HG03103 (cell line): Measurements from ENCODE around the gene TNIK.
"Not testable (repeated sequence)": the region's sequence is repeated elsewhere in the genome, so short reads cannot be mapped to it uniquely, and the experiment has no call there.

Source experiments
- ATAC-seq: cut with Tn5 transposase; IDR thresholded peaks from one replicate; pipeline ENCODE4 v1.9.1; 2021; ENCODE audit warnings: low read depth; ENCODE audit not compliant: unreplicated experiment

Gene TNIK

DNA sequence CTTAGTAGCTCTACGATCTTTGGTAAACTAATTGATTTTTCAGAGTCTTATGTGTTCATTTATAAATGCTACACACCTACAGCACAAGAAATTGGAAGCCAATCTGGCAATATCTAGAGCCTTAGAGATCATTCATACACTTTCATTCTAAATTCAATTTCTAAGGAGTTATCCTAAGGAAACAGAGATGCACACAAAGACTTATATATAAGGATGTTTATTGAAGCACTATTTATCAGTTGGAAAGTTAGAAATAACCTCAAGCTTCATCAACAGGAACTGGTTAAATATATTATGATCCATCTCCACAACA is 12.7 kb downstream of the TNIK start:
- ATAC-seq, result not testable (repeated sequence)

DNA sequence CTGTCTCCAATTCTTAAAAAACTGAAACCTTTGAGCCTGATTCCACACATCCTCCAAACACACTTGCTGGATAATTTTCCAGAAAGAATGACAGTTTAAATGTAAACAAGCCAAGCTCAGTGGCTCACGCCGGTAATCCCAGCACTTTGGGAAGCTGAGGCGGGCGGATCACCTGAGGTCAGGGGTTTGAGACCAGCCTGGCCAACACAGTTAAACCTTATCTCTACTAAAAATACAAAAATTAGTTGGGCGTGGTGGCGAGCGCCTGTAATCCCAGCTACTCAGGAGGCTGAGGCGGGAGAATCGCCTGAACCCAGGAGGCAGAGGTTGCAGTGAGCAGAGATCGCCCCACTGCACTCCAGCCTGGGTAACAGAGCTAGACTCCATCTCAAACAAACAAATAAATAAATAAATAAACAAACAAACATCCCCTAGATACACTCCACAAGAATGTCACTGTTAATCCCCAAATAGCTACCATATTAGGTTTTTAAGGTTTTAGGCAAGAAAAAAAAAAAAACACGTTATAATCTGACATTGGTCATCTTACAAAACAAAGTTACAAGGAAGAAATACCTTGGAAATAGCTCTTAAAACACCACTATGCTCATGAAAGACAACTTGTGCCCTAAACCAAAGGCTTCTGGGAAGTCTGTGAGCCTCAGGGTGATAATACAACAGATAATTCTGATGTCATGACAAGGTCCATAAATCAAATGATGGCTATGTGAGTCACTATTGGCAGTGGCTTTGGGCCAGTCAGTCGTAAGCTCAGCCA is 13.2 kb downstream of the TNIK start:
- no peak for ATAC-seq

DNA sequence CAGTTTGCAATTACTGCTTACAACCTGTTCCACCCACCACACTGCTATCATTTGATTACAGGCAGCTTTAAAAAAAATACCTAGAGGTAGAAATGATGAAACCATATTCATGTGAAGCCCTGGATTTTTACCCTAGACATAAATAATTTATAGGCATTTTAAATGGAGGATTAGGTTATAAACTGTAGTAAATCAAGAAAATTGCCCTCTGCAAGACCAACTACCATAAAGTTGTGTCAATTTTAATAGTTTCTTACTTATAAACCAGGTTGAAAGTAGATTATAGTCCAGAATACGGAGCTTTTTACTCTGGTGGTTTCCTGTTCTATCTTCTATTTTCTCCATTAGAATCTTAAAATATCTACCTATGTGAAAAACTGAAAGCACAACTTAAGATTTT is 13.9 kb downstream of the TNIK start:
- ATAC-seq, result no peak

DNA sequence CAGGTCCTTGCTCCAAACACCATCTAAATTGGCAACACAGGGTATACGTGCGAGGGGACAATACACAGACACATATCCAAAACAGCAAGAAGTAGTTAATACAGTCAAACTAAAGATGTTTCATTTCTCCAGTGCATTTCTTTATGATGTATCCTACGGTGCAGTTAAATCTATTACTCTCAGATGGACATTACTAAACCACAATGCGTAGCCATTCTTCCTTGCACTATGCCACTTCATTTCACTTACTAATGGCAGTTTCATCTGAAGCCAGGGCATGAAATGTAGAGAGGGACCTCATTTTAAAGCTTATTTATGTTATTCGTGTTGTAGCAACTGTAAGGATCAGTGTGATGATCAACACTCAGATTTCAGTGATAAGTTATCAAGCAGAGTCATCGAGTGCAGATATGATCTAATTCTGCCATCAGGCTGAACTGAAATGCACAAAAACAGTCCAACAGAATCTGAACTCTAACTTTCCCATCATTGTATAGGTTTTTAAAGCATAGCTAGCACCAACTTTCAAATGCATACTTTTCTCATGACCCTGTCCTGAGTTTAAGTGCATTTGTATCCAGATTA is 14.5 kb downstream of the TNIK start:
- ATAC-seq, result no peak

DNA sequence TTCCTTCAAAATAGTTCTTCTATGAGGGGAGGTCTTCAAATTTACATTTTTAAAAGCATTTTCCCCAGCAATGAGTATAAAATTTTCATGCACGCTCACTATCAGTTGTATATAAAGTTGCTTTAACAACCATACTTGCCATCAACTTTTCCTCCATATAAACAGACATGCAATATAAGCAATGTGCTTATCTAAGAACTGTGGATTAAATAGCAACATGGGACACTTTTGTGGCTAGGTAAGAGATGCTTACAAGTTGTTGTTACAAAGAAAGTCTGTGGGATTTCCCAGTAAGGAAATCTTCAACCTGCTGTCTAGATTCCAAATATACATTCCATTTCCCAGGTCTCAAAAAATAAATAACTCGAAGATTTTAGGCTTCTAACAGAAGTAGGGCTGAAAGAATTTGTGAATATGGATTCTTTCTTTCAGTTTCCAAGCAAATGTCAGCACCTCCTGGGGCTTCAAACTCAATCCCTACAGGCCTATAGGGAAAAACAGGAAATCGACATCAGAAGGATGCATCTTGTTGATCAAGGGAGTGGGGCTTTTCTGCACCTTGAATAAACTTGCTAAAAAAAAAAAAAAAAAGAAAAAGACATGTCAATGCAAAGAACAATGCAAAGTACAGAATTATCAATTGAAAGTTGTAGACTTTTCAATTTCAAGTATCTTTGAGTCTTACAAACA is 16.1 kb downstream of the TNIK start:
- no peak for ATAC-seq

DNA sequence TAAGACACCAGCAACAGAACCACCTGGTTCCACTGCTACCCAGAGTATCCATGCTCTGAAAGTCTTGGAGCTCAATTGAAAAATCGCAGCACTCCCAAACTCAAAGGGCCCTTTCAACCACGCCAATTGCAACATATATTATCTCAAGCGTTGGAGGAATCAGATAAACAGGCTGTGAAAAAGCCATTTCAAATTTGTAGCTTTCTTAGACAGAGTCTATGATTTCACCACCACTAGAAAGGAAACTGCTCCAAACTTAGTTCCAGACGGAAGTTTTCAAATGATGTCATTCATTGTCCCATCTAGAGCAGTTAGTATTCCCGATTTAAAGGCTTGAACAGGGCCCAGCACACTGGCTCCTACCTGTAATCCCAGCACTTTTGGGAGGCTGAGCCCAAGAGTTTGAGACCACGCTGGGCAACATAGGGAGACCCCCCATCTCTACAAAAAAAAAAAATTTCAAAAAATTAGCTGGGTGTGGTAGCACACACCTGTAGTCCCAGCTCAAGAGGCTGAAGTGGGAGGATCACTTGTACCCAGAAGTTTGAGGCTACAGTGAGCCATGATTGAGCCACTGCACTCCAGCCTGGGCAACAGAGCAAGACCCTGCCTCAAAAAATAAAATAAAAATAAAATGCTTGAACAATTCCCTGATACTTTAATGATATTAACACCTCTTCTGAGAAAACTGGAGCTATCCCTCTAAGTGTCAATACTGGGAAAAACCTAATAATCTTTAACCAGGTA is 16.8 kb downstream of the TNIK start:
- ATAC-seq, result no peak

DNA sequence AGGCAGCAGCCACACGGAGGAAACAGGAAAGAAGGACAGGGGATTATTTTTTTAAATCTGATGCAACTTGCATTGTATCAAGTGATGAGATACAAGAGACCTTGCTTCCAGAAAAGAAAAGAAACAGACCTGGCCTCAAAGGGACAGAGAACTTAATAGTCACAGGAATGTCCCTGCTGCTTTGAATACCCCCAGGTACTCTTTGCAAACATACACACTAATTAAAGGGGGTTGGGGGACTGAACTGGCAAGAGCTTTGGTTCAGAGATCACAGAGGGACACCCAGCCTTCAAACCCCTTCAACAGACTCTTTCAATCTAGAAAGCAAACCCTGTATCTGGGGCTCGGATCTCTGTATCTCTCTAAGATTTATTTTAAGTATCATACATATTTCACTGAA is 18.0 kb downstream of the TNIK start:
- ATAC-seq, result no peak

DNA sequence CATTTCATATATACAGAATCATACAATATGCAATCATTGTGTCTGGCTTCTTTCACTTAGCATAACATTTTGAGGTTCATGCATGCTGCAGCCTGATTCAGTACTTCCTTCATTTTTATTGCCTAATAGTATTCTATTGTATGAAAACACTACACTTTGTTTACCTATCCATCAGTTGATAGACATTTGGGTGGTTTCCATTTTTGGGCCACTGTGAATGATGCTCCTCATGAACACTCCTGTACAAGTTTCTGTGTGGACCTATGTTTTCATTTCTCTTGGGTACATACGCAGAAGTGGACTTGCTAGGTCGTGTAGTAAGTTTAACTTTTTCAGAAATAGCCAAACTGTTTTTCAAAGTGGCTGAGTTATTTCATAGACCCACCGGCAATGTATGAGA is 18.8 kb downstream of the TNIK start:
- ATAC-seq, result no peak

DNA sequence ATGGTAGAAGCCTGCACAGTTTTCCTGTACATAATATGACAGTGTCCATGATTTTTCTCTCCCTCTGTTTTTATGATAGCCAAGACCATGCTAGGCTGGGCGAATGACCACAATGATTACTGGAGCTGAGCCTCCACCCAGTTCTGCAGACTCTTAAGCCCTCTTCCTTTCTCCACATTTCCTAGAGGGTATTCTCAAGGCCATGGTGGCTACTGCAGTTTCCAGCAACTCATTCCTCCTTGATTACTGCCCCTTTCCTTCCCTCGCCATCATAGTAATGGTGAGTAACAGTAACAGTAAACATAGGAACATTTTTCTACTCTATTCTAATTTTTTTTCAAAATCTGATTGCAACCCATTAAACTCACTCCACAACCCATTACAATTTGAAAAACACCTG is 20.2 kb downstream of the TNIK start:
- no peak for ATAC-seq

DNA sequence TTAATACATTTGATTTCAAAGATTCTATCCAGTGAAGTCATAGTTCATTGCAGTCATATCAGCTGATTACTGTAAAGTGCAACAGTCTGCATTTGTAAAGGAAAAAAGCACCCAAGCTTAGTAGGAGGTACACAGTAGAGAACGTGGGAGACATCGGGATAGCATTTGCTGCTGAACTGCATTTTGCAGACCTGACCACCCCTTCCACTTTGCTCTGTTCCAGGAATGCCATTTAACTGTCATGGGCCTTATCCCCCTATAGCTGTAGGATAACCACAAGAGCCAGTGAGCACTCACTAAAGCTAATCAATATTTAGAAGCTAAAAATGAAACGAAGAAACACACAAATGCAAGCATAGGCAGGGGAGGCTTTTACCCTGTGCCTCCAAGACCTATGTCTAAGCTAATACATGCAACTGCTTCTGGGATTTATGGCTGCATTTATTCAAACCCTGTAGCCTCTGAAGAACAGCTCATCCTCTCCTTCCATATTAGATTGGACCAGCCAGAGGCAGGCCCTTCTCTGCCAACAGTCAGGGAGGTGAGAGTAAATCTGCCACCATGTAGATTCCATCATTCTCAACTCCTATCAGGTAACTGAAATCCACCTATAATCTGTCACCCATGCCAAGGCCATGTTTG is 23.0 kb downstream of the TNIK start:
- no peak for ATAC-seq

DNA sequence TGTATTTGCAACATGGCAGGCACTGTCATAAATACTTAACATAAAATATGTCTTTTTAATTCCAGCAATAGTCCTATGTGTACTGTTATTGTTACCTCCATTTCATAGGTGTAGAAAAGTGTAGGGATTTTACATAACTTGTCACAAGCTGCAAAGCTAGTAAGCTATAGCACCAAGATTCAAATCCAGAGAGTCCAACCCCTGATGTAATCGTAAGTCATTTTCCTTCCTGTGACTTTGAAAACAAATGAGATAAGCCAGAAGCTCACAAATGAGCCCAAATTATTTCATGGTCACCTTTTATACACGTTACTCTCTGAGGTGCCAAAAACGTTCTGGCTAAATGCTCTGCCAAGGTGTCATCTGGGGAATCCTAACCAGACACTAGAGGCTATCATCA is 23.8 kb downstream of the TNIK start:
- ATAC-seq, result no peak

DNA sequence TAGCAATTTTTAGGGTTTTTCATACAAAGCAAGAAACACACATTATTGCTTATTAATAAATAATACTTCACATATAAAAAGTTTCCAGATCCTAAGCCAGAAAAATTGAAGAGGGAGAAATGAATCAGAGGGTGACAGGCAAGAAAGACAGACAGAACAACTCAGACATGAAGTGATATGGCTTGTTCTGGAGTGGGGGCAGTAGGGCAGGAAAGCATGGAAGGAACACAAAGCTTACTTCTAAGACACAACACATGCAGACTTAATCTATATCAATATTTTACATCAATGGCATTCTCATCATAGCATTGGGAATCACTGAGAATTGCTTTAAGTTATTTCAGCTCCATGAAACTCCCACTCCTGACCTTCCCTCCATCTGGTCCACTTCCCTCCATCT is 24.4 kb downstream of the TNIK start:
- no peak for ATAC-seq

DNA sequence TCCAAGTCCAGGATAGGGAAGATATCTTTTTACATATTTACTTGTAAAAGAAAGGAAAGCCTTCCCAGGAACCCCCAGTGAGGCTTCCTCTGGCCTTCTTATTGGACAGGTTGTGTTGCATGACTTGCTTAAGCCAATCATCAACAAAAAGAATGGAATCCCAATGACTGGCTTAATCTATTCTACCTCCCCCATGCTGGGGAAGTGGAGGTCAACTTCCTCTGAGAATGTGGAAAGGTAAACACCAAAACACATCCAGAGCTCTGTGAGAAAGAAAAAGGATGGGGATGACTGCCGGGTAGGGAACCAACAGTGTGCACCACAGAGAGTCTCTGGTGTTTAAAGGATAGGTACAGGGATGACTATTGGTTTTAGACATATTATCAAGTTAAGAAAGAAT is 25.1 kb downstream of the TNIK start:
- no peak for ATAC-seq

DNA sequence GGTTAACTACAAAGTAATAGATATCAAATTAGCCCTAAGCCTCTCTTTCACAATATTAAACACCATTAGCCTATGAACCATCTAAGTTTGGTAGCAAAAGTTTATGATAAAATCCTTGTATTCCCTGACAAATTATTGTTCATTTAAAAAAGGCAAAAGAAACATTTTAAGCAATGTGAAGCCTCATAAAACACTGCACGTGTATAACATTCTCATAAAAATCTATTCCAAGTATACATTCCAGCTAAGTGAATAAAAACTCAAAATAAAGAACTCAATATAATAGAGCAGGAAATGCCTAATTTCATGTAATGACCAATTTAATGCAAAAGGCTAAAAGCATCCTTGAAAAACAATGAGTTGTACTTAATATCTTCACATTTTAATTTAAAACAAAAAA is 27.7 kb downstream of the TNIK start:
- ATAC-seq, result no peak

DNA sequence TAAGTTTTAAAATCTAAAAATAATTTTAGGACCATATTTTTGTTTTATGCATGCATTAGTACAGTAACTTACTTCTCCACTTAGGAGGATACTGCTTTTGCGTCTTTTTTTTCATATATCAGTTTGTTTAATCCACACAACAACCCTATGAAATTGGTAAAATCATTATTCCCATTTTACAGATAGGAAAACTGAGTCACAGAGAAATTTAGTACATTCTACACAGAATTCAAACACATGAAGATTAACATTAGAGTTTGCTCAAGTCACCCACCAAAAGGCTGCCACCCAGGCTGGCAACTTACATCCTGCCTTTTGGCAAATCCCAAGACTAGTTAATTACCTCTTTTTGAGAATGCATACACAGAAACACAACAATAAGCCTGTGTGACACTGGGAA is 28.7 kb downstream of the TNIK start:
- ATAC-seq, result no peak

DNA sequence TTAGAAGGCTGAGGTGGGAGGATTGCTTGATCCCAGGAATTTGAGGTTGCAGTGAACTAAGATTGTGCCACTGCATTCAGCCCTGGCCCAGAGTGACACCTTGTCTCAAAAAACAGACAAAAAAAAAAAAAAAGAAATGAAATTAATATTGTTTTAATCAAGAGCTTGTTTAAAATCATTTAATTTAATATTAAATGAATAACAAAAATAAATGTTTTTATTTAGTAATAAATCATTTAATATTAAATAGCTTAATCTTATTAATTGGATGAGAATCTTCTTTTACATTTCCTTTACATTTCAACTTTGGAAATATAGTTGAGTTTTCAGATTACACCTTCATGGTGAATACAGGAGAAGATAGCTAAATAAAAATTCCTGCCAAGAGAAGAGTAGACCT is 29.7 kb downstream of the TNIK start:
- ATAC-seq, result no peak

DNA sequence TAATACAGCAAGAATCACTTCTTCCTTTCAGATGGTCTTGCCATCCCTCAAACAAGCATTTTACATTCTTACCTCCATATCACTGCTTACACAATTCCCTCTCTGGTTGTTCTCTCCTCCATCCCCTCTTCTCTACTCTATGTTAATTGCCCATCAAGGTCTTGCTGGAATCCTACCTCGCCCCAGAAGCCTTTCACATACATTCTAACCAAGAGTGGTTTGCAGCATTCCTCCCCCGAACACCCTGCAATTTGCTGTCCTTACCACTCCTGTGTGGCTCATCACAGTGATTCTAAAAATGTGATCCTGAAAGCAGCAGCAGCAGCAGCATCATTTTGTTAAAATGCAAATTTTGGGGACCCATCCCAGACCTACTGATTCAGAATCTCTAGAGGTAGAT is 30.6 kb downstream of the TNIK start:
- no peak for ATAC-seq

DNA sequence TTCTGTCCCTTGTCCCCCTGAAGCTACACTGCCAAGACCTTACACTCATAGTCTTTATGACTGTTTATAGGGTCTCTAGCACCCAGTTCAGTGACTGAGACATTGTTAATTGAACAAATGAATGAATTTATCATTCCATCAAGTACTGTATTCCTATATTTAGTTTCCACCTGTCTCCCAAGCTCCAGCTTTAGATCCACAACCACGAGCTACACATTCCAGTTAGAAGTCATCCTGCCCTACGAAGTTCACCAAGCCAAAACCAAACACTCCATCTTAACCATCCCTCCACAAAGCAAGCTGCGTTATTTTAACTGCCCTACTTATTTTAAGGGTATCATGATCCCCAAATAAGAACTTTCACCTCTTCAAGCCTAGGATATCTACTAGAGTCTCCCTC is 31.3 kb downstream of the TNIK start:
- ATAC-seq, result no peak

DNA sequence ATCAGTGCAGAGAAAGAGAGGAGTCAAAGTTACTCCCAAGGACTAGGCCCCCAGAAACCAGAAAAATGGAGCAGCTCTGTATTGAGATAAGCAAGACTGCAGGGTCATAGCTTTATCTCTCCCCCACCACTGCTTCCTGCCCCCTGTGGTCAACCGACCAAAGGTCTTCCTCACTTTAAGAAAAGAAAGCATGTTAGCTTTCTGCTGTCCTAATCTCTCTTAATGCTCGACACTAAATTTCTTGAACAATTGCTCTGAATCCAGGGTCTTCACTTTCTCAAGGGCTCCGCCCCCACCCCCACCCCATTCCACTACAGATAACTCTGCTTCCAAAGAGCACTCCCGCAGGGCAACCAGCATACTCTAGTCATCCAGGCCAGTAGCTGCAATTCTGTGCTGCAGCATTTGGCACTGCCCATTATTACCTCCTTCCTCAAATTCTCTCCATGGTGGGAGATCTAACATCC is 31.9 kb downstream of the TNIK start:
- no peak for ATAC-seq

DNA sequence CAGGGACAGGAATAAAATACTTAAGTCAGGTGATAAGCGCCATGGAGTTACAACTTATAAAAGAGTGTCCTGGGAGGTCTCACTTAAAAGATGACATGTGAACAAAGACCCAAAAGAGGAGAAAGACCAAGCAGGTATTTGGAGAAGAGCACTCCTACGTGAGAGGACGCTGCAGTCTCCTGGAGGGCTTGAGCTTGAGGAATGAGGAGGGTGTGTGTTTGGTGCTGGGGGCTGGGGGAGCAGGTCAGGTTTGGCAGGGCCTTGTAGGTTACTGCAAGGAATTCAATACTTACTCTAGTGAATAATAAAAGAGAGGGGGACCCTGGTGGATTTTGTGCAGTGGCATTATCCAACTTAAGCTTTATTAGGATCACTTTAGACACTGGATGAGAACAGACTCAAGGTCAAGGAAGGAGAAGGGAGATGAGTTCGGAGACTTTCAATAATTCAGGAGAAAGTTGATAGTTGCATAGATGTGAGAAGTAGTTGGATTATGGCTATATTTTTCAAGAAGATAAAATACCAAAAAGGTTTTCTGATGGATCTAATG is 32.4 kb downstream of the TNIK start:
- ATAC-seq, result no peak

DNA sequence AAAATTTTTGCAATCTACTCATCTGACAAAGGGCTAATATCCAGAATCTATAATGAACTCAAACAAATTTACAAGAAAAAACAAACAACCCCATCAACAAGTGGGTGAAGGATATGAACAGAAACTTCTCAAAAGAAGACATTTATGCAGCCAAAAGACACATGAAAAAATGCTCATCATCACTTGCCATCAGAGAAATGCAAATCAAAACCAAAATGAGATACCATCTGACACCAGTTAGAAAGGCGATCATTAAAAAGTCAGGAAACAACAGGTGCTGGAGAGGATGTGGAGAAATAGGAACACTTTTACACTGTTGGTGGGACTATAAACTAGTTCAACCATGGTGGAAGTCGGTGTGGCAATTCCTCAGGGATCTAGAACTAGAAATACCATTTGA is 36.1 kb downstream of the TNIK start:
- not testable (repeated sequence) for ATAC-seq
